Transverse colon (tissue), 4 donors: ENCODE results near the gene XBP1.

ENCODE experiments used
- EP300 ChIP-seq: sonication (generic); formaldehyde crosslinking; IDR thresholded peaks from one replicate; pipeline ENCODE4 v1.6.1; 2017; ENCODE audit warnings: antibody characterized with exemption, low read depth
- POLR2A ChIP-seq: fragments of 450-650 bp; IDR thresholded peaks from one replicate; pipeline ENCODE4 v1.6.1; 2016; ENCODE audit warnings: antibody characterized with exemption, mild to moderate bottlenecking, moderate library complexity
- POLR2AphosphoS5 ChIP-seq, 3 donors: sonication (generic); formaldehyde crosslinking; IDR thresholded peaks; one replicate each; pipeline ENCODE4 v1.6.1; 2016; ENCODE audit warnings: antibody characterized with exemption in 3 of 3
- TF ChIP-seq, protein P1 (sequence below), 5 experiments: fragments of 200-600 bp in 3 of 5; fragments of 450-650 bp in 2 of 5; sonication (generic) in 3 of 5; IDR thresholded peaks; 1 replicate in 2 of 5; 2 replicates in 3 of 5; pipeline ENCODE4 v1.5.1; 2016 to 2017; ENCODE audit warnings: antibody characterized with exemption in 5 of 5, inconsistent platforms in 3 of 5, mild to moderate bottlenecking in 2 of 5, moderate library complexity in 1 of 5

DNA sequence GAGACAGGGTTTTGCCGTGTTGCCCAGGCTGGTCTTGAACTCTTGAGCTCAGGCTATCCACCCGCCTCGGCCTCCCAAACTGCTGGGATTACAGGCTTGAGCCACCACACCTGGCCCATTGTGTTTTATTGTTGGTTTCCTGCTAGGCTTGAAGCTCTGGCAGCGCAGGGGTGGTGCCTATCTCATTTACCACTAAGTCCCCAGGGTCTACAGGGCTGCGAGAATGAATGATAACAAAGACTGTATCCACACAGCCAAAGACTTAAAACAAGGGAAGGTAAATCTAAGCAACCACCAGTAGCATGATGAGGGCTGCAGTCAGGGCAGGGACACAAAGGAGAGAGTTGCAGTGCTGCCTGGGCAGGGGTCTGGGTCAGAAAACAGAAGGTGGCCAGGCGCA is 37.3 kb upstream of the XBP1 start:
- TF ChIP-seq, protein P1, sequence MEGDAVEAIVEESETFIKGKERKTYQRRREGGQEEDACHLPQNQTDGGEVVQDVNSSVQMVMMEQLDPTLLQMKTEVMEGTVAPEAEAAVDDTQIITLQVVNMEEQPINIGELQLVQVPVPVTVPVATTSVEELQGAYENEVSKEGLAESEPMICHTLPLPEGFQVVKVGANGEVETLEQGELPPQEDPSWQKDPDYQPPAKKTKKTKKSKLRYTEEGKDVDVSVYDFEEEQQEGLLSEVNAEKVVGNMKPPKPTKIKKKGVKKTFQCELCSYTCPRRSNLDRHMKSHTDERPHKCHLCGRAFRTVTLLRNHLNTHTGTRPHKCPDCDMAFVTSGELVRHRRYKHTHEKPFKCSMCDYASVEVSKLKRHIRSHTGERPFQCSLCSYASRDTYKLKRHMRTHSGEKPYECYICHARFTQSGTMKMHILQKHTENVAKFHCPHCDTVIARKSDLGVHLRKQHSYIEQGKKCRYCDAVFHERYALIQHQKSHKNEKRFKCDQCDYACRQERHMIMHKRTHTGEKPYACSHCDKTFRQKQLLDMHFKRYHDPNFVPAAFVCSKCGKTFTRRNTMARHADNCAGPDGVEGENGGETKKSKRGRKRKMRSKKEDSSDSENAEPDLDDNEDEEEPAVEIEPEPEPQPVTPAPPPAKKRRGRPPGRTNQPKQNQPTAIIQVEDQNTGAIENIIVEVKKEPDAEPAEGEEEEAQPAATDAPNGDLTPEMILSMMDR (IDR thresholded peaks at IDR 0.05): no peak
- TF ChIP-seq EP300: no peak
- TF ChIP-seq POLR2A: no peak
- no peak for TF ChIP-seq POLR2AphosphoS5 (IDR thresholded peaks at IDR 0.05)
